K562 (cell line): ENCODE data around the gene FHIT. TPM values are rescaled to one million over a fixed set of nuclear protein-coding genes. Genes with fewer than 3 reads are reported as not detected.

Source experiments
- CBFA2T2 ChIP-seq: fragments of 450-650 bp; conservative IDR thresholded peaks from 2 replicates; pipeline ENCODE4 v1.6.1; 2017; ENCODE audit warnings: mild to moderate bottlenecking
- E2F1 ChIP-seq: sonication (generic); formaldehyde crosslinking; IDR thresholded peaks from 2 replicates; pipeline ENCODE4 v1.8.1; 2023; ENCODE audit warnings: mild to moderate bottlenecking, missing genetic modification reagents, moderate library complexity
- HDAC1 ChIP-seq, 2 experiments: fragments of 450-650 bp; IDR thresholded peaks; 2 replicates each; pipeline ENCODE4 v1.6.1; 2016 to 2017; ENCODE audit warnings: inconsistent platforms in 1 of 2, mild to moderate bottlenecking in 1 of 2, moderate library complexity in 1 of 2
- MEF2D ChIP-seq: conservative IDR thresholded peaks from 2 replicates; pipeline ENCODE4 v1.6.1; 2016; ENCODE audit warnings: low read depth, missing genetic modification characterization, missing compliant biosample characterization
- SMAD1 ChIP-seq: fragments of 150-350 bp; IDR thresholded peaks from 2 replicates; pipeline ENCODE4 v1.6.1; 2014; ENCODE audit warnings: low read length, low read depth; ENCODE audit not compliant: partially characterized antibody
- ZNF512 ChIP-seq: IDR thresholded peaks from 2 replicates; pipeline ENCODE4 v1.6.1; 2016; ENCODE audit warnings: missing genetic modification characterization, missing compliant biosample characterization
- ZNF592 ChIP-seq: fragments of 450-650 bp; IDR thresholded peaks from 2 replicates; pipeline ENCODE4 v1.6.1; 2017; ENCODE audit warnings: antibody characterized with exemption, mild to moderate bottlenecking
- polyA plus RNA-seq, 8 experiments: library from polyadenylated mRNA; depleted of rRNA in 4 of 8; stranded (reverse) in 5 of 8; unstranded in 3 of 8; fragments of >200 nt; fragmentation: Nextera tagmentation in 2 of 8; fragmentation: Illumina TruSeq in 1 of 8; extraction: Ambion mirVana in 2 of 8; extraction: Trizol in 1 of 8; gene quantifications; 2 replicates each; pipeline versions ENCODE4 v1.2.1 to v1.2.3, GENCODE V29; 2011 to 2014; ENCODE audit warnings: inconsistent platforms in 1 of 8, missing spikeins in 1 of 8
- total RNA-seq, 7 experiments: library from RNA; depleted of rRNA in 6 of 7; stranded (reverse); fragments of >200 nt in 6 of 7; fragmentation: Illumina TruSeq in 2 of 7; extraction: Trizol in 2 of 7; gene quantifications; 2 replicates each; pipeline versions ENCODE4 v1.2.1 to v1.2.3, GENCODE V29; 2011 to 2021; ENCODE audit warnings: low replicate concordance in 1 of 7
- TF ChIP-seq, protein P1 (sequence below): sonication (generic); formaldehyde crosslinking; IDR thresholded peaks from 2 replicates; pipeline ENCODE4 v1.8.0; 2023; ENCODE audit warnings: mild to moderate bottlenecking, missing genetic modification reagents

The FHIT gene
- total and polyA plus RNA-seq, 9 of the 15 experiments (the other 6 are each of a cell fraction or from before 2014, with no cell fraction given) = 1.7 to 9.1 (median 4.3) TPM

DNA sequence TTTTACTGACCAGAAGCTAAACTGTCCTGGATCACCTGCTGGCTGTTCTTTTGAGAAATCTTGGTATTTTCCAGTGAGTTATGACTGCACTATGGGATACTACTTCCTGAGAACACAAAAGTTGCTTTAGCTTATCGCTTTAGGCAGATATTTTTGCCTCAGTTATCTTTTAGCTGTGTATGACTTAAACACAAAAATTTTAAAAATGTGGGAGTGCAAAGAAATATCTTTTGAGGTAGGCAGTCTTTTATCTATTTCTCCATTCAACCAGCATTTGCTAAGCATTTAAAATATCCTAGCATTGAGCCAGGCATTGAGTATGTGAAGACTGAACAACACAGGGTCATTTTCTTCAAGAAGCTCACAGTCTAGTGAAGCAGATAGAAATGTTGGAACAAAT, 981.9 kb downstream of the FHIT start (continued):
- TF ChIP-seq, protein P1, sequence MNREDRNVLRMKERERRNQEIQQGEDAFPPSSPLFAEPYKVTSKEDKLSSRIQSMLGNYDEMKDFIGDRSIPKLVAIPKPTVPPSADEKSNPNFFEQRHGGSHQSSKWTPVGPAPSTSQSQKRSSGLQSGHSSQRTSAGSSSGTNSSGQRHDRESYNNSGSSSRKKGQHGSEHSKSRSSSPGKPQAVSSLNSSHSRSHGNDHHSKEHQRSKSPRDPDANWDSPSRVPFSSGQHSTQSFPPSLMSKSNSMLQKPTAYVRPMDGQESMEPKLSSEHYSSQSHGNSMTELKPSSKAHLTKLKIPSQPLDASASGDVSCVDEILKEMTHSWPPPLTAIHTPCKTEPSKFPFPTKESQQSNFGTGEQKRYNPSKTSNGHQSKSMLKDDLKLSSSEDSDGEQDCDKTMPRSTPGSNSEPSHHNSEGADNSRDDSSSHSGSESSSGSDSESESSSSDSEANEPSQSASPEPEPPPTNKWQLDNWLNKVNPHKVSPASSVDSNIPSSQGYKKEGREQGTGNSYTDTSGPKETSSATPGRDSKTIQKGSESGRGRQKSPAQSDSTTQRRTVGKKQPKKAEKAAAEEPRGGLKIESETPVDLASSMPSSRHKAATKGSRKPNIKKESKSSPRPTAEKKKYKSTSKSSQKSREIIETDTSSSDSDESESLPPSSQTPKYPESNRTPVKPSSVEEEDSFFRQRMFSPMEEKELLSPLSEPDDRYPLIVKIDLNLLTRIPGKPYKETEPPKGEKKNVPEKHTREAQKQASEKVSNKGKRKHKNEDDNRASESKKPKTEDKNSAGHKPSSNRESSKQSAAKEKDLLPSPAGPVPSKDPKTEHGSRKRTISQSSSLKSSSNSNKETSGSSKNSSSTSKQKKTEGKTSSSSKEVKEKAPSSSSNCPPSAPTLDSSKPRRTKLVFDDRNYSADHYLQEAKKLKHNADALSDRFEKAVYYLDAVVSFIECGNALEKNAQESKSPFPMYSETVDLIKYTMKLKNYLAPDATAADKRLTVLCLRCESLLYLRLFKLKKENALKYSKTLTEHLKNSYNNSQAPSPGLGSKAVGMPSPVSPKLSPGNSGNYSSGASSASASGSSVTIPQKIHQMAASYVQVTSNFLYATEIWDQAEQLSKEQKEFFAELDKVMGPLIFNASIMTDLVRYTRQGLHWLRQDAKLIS (CRISPR knock-in tag) = no peak
- TF ChIP-seq MEF2D = 0 out of 2 replicates have a peak, but pooled peaks have one; percentile 21
- no peak for TF ChIP-seq ZNF592
- no peak for TF ChIP-seq SMAD1
- TF ChIP-seq ZNF512 (tag) = no peak
- TF ChIP-seq CBFA2T2 = peak; percentile 92
- no peak for TF ChIP-seq HDAC1 (IDR thresholded peaks at IDR 0.05)
- TF ChIP-seq E2F1 = no peak
